D721Med (cell line): Measurements from ENCODE around the gene NCKAP5L.

Experiments used
- DNase-seq: peaks from one replicate; pipeline ENCODE4 v3.0.0; 2011; ENCODE audit warnings: low spot score; ENCODE audit not compliant: insufficient read length
- FAIRE-seq: peaks from 2 replicates; lab custom pipeline; 2011; peaks lifted over from hg19 to GRCh38; lab: Jason Lieb, UNC
- TF ChIP-seq, protein P1 (sequence below): IDR thresholded peaks from 2 replicates; pipeline ENCODE4 v1.5.1; 2012; ENCODE audit warnings: mild to moderate bottlenecking, control low read depth; ENCODE audit not compliant: insufficient read depth; ENCODE audit errors: missing control alignments

Gene NCKAP5L

DNA sequence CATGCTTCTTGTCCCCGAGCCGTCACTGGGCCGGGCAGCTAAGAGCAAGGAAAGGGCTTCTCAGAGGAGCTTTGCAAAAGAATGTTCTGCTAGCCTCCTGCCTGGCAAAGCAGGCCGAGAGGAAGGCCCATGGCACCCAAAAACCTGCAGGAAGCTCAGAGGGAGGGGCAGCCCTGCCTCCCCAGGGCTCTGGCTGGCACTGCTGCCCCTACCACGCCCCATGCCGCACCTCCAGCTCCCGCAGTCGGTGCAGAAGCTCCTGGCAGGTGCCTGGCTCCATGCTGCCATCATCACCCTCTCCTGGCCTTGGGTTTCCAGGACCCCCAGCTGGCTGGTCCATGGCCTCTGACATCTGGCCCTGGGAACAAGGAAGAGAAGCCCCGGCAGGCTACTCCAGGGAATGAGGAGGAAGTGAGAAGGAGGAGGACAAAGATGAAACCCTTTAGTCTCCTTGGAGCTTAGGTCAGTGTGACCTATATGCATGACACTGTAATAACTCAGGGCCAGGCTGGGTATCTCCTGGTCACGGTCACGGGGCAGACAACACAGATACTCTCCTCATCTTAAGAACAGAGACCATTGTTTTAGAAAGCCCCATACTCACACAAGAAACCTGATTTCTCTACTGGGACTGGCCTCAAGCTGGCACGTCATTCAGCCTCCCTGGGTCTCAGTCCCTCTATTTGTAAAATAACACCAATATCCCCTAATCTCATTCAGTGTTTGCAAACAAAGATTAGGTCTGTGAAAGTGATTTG lies 24.3 kb downstream of the NCKAP5L start:
- DNase-seq, result no peak
- FAIRE-seq, result no peak
- TF ChIP-seq, protein P1, sequence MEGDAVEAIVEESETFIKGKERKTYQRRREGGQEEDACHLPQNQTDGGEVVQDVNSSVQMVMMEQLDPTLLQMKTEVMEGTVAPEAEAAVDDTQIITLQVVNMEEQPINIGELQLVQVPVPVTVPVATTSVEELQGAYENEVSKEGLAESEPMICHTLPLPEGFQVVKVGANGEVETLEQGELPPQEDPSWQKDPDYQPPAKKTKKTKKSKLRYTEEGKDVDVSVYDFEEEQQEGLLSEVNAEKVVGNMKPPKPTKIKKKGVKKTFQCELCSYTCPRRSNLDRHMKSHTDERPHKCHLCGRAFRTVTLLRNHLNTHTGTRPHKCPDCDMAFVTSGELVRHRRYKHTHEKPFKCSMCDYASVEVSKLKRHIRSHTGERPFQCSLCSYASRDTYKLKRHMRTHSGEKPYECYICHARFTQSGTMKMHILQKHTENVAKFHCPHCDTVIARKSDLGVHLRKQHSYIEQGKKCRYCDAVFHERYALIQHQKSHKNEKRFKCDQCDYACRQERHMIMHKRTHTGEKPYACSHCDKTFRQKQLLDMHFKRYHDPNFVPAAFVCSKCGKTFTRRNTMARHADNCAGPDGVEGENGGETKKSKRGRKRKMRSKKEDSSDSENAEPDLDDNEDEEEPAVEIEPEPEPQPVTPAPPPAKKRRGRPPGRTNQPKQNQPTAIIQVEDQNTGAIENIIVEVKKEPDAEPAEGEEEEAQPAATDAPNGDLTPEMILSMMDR, result no peak

DNA sequence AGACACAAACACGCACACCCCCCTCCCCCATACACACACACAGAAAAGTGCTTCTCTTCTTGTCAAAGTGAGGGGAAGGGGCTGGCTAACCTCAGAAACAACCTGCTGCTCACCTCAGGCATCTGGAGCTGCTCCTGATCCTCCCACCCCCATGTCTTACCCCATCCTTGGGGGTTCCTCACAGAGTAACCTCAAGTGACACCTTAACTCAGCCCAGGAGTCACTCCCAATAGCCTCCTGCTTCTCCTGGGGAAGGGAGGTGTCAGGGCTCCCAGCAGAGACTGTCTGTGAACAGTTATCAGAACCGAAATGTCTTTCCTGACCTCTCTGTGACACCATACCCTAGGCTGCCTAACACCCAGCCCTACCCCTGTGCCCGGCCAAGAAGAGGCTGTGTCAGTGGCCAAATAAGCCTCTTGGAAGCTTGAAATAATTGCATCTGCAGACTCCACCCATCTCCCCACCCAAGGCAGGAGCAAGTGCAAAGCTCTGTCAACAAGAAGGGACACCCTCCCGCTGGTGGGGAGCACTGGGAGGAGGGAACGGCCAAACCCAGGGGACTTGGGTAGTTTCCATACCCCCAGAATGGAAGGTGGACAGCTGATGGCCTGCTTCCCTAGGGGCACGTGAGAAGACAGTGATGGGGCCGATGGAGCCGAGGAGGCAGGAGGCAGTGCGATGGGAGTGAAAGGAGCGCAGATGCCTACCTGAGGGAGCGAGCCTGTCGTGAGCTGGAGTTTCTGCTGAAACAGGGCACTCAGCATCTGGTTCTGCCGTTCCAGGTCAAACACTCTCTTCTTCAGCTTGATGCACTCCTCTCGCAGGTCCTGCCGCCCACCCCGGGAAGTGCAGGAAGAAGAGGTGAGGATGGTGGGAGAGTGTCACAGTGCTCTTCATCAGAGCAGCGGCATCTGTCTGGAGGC lies 26.8 kb downstream of the NCKAP5L start:
- no peak for FAIRE-seq
- no peak for DNase-seq
- TF ChIP-seq, protein P1, result no peak

DNA sequence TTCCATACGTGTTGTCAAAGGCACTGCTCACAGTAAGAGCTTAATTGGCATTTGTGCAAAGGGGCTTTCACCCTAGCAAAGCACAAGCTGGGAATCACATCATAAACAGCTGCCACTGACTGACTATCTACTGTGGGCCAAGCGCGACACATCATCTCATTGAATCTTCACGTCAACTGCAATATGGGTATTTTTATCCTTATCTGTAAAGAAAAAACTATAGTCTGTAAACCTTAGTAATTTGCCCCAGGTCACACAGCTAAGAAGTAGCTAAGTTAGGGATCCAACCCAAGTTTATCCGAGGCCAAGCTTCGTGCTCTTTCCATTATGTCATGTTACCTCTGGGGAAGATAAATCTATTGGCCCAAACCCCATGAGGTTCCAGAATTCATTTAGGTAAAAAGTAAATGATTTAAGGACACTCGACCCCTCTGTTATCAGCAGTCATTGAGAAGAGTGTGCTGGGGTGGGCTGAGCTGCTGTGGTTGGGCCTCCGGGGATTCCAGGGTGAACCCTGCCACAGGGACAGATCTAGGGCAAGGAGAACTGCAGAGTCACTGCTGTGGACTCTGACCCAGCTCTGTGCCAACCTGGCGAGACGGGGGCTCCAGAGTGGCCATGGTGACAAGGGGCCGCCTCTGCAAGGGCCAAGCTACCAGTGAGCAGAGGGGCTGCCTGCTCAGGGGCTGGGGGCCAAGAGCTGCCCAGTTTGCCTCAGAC lies 27.6 kb downstream of the NCKAP5L start:
- TF ChIP-seq, protein P1, result no peak
- DNase-seq, result no peak
- FAIRE-seq, result no peak

DNA sequence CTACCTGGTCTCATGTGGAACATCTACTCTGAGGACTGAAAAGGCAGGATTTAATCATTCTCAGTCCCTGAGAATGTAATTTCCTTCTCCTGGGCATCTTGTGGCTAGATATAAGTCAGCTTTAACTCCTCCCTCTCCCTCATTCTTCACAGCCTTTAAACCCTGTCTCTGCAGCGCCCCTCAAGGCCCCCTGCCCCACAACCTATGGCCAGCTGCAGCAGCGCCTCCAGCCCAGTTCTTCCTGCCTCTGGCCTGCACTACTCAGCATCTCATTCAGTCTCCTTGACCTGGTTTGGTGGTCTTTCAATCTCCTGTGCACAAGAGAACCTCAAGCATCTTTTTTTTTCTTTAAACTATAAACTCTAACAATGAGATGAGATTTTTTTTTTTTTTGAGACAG lies 29.3 kb downstream of the NCKAP5L start:
- FAIRE-seq, result no peak
- TF ChIP-seq, protein P1, result no peak
- no peak for DNase-seq

DNA sequence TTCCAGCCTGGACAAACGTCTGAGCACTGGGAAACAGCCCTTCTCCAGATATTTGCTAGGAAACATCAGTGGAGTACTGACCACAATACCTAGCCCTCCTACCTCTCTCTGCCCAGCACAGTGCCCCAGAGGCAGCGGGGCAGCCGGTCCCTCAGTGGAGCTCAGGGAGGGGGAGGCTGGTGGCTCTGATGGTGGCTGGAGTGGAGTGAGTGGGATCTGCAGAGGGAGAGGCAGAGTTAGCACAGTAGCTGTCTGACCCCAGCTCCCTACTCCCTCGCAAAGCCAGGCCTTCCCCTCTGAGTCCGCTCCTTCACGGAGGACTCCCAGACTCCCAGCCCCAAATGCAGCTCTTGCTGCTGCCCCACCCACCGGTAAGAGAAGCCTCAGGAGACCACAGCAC lies 30.0 kb downstream of the NCKAP5L start:
- FAIRE-seq (no peak), DNase-seq (no peak)
- TF ChIP-seq, protein P1, result no peak

DNA sequence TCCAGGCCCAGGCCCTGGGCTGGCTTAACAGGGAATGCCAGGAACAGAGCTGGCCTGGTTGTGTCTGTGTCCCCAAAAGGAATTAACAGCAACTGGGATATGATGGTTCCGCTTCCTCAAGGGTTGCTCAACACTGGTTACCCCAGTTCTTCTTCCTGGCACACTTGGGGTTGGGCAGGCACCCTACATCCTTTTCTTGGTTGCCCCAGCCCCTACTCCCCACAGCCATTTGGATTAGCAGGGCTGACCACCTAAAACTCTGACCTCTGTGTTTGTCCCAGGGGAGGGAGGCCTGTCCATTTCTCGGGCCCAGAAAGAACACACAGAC lies 30.8 kb downstream of the NCKAP5L start:
- FAIRE-seq (no peak), DNase-seq (no peak)
- TF ChIP-seq, protein P1, result no peak
